Stimulated activated CD8-positive, alpha-beta memory T cell treated with anti-CD3 and anti-CD28 coated beads, Interleukin-7, amount 100 ng/mL, for 4 hours (primary cell): ENCODE measurements around the gene EPHB2.
"Not testable (repeated sequence)": the region's sequence is repeated elsewhere in the genome, so short reads cannot be mapped to it uniquely, and the experiment has no call there.

Source experiments
- DNase-seq, 2 donors: peaks; one replicate each; pipeline ENCODE4 v3.0.0-alpha.2; 2020; ENCODE audit warnings: low read depth in 2 of 2

Gene EPHB2

GRCh38 chr1:22836850-22837249 is 126.2 kb downstream of the EPHB2 start:
- no peak for DNase-seq

- DNase-seq: no peak
Measured at GRCh38 chr1:22837332-22837731, 126.7 kb downstream of the EPHB2 start.

- DNase-seq: no peak
Measured at GRCh38 chr1:22838965-22839364, 128.3 kb downstream of the EPHB2 start.

- DNase-seq: no peak
Measured at GRCh38 chr1:22839806-22840205, 129.2 kb downstream of the EPHB2 start.

GRCh38 chr1:22841142-22841541 is 130.5 kb downstream of the EPHB2 start:
- DNase-seq: no peak

- no peak for DNase-seq
Measured at GRCh38 chr1:22841860-22842281, 131.2 kb downstream of the EPHB2 start.

GRCh38 chr1:22843441-22844183 is 133.0 kb downstream of the EPHB2 start:
- DNase-seq: not testable (repeated sequence)

GRCh38 chr1:22844621-22845020 is 134.0 kb downstream of the EPHB2 start:
- DNase-seq: no peak

GRCh38 chr1:22845398-22845935 is 134.8 kb downstream of the EPHB2 start:
- no peak for DNase-seq

GRCh38 chr1:22846458-22846857 is 135.8 kb downstream of the EPHB2 start:
- no peak for DNase-seq

GRCh38 chr1:22847249-22847648 is 136.6 kb downstream of the EPHB2 start:
- DNase-seq: no peak

- no peak for DNase-seq
Measured at GRCh38 chr1:22847709-22848108, 137.1 kb downstream of the EPHB2 start.

- DNase-seq: no peak
Measured at GRCh38 chr1:22848405-22848804, 137.8 kb downstream of the EPHB2 start.

- DNase-seq: no peak
Measured at GRCh38 chr1:22849770-22850169, 139.1 kb downstream of the EPHB2 start.

GRCh38 chr1:22850281-22850680 is 139.6 kb downstream of the EPHB2 start:
- DNase-seq: no peak

GRCh38 chr1:22850681-22851080 is 140.0 kb downstream of the EPHB2 start:
- DNase-seq: no peak

- DNase-seq: no peak
Measured at GRCh38 chr1:22851517-22851916, 140.9 kb downstream of the EPHB2 start.

GRCh38 chr1:22852144-22852655 is 141.6 kb downstream of the EPHB2 start:
- no peak for DNase-seq

GRCh38 chr1:22853651-22854185 is 143.1 kb downstream of the EPHB2 start:
- no peak for DNase-seq

GRCh38 chr1:22854688-22855565 is 144.3 kb downstream of the EPHB2 start:
- DNase-seq: no peak

GRCh38 chr1:22855668-22856606 is 145.3 kb downstream of the EPHB2 start:
- no peak for DNase-seq
